Measurements from ENCODE around the gene ATP6AP2. TPM values are rescaled to one million over a fixed set of nuclear protein-coding genes. Genes with fewer than 3 reads are reported as not detected.

ATP6AP2 gene
- total and polyA plus RNA-seq, 8 donors: 118 to 145 (median 129) TPM

DNA sequence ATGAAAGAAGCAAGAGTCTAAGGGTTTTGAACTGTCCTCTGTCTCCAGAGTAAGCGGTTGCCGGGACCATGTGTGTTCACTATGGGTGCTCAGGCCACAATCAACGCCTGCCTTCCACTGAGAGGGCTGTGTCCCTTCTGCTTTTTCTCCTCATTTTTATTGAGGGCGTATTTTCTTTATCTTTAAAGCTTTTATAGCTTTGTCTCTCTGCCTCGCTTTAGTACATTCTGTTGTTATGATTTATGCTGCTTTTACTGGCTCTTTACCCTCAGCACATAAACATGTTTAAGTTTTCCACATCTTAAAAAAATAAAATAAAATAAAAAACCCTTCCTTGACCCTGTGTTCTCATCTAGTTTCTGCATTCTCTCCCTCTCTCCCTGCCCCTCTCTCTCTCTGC lies 42.4 kb upstream of the ATP6AP2 start:
- H3K27me3 ChIP-seq: peaks cover 0 to 10% of the 10 kb centered on the region in 2 donors
- no peaks in the 10 kb centered on the region for H3K9me3 ChIP-seq
- H3K4me1 ChIP-seq: no peaks in the 10 kb centered on the region
- no peaks in the 10 kb centered on the region for H3K36me3 ChIP-seq
- no peak for ATAC-seq
- H3K4me3 ChIP-seq: no peak overlapping the region
- TF ChIP-seq, protein P1, sequence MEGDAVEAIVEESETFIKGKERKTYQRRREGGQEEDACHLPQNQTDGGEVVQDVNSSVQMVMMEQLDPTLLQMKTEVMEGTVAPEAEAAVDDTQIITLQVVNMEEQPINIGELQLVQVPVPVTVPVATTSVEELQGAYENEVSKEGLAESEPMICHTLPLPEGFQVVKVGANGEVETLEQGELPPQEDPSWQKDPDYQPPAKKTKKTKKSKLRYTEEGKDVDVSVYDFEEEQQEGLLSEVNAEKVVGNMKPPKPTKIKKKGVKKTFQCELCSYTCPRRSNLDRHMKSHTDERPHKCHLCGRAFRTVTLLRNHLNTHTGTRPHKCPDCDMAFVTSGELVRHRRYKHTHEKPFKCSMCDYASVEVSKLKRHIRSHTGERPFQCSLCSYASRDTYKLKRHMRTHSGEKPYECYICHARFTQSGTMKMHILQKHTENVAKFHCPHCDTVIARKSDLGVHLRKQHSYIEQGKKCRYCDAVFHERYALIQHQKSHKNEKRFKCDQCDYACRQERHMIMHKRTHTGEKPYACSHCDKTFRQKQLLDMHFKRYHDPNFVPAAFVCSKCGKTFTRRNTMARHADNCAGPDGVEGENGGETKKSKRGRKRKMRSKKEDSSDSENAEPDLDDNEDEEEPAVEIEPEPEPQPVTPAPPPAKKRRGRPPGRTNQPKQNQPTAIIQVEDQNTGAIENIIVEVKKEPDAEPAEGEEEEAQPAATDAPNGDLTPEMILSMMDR (IDR thresholded peaks at IDR 0.05): no peak
- H3K27ac ChIP-seq: no peak overlapping the region
- intact Hi-C loops (cut with DNase I): no loop called here
- DNase-seq: no peak

DNA sequence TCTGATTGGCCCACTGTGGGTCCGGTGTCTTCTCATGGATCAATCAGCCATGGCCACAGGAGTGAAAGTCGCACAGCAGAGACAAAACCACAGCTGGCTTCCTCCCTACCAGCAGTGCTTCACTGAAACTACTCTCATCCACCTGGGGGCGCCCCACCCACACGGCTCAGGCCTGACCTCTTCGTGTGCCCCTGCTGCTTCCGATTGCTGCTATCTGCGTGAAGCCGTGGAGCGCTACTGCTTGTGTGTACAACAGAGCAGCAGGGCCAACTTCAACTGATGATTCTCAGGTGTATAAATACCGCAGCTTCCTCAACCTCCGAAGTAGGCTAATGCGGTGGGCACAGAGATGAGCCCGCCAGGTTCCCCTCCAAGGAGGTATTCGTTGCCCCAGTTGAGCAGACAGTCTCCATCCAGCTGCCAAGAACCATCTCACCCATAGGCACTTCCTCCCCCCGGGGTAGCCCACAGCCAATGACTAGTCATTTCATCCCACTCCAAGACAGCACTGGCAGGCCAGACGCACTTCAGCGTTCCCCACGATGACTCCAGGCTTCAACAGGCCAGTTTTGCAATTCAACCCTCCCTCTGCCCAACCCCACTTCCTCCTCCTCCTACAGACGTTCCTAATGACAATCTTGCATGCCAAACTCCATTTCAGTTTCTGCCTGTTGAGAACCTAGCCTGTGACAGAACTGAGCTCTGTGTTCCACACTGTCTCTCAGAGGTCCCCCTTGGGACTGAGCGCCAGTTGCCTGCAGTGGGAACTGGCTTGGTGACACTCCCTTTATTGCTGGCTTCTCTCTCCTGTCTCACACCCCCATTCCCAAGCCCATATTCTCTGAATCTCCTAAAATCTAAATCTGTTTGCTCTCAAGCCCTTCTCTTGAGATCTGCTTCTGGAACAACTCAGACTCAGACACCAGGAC lies 41.3 kb upstream of the ATP6AP2 start:
- DNase-seq: peak in 3 of 4 donors; percentile 57 to 69 (median 67)
- Histone ChIP-seq H3K4me1 (peaks cover 0 to 9% of the 10 kb centered on the region in 2 donors), H3K4me3 (no peak overlapping the region), H3K27ac (peak overlapping the region in 1 of 2 donors; percentile 61), H3K36me3 (no peaks in the 10 kb centered on the region), H3K9me3 (no peaks in the 10 kb centered on the region), H3K27me3 (peaks cover 0 to 10% of the 10 kb centered on the region in 2 donors)
- peak; percentile 86 for ATAC-seq
- TF ChIP-seq, protein P1 (IDR thresholded peaks at IDR 0.05): no peak
- intact Hi-C loops (cut with DNase I): no loop called here

DNA sequence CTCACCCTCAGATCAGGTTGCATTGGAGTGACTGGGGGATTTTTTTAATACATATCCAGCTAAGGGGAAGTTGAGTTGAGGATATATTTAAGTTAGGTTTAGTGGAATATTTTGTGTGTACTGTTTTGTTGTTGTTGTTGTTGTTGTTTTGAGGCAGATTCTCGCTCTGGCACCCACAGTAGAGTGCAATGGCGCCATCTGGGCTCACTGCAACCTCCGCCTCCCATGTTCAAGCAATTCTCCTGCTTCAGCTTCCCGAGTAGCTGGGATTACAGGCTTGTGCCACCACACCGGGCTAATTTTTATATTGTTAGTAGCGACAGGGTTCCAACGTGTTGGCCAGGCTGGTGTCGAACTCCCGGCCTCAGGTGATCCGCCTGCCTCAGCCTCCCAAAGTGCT lies 38.6 kb upstream of the ATP6AP2 start:
- H3K27me3 ChIP-seq: peaks cover 0 to 13% of the 10 kb centered on the region in 2 donors
- no peaks in the 10 kb centered on the region for H3K9me3 ChIP-seq
- peaks cover 0 to 10% of the 10 kb centered on the region in 2 donors for H3K4me1 ChIP-seq
- no peak for DNase-seq
- no peaks in the 10 kb centered on the region for H3K36me3 ChIP-seq
- H3K4me3 ChIP-seq: no peak overlapping the region
- TF ChIP-seq, protein P1 (IDR thresholded peaks at IDR 0.05): no peak
- H3K27ac ChIP-seq: no peak overlapping the region
- intact Hi-C loops (cut with DNase I): no loop called here
- ATAC-seq: no peak

DNA sequence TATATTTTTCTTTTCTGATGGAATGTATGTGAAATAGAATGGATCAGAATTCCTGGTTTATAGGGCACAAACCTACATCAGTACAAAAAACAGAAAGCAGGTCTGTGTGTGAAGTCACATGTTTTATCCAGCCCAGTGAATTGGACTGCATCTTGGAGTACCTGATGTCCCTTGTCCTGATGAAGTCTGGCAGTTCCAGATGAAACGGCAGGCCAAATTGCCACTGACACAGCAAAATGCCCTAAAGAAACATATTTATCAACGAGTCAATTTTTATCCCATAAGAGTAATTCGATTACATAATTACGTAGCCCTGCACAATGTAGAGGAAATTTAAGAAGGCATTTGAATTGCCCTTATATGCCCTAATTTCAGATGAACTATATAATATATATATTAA lies 37.8 kb upstream of the ATP6AP2 start:
- TF ChIP-seq, protein P1 (IDR thresholded peaks at IDR 0.05): no peak
- ATAC-seq (no peak), DNase-seq (no peak)
- intact Hi-C loops (cut with DNase I): no loop called here
- peaks cover 0 to 9% of the 10 kb centered on the region in 2 donors for H3K27me3 ChIP-seq
- H3K4me3 ChIP-seq: no peak overlapping the region
- no peaks in the 10 kb centered on the region for H3K36me3 ChIP-seq
- H3K27ac ChIP-seq: no peak overlapping the region
- H3K4me1 ChIP-seq: peaks cover 0 to 10% of the 10 kb centered on the region in 2 donors
- H3K9me3 ChIP-seq: no peaks in the 10 kb centered on the region

DNA sequence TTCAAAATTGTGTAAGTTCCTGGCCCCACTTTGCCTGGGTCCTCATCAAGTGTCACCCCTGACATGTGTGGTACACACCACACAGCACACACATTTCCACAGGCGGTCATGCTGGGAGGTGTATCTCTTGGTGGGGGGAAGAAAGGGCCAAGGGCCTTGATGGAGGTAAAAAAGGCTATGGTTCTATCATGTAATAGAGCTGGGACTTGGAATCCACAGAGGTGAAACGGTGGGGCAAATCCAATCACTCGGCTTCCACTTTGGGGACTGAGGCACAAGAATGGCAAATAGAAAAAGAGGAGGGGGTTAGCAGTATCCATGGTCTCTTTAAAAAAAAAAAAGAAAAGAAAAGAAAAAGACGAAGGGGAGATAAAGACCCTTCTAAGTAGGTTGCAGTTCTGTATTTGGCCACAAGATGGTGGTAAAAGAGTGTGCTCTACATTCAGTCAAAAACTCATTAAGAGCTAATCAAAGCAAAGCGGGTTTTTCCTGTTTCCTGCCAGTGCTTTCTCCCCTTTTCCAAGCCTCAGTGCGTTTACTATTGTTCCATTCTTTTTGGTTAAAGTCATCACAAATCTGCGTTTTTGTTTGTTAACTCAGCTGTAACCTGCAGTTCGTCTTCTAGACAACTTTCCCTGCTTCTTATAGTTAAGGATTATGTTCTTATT lies 37.0 kb upstream of the ATP6AP2 start:
- peak overlapping the region; percentile 18 to 47 for H3K27ac ChIP-seq
- H3K9me3 ChIP-seq: no peaks in the 10 kb centered on the region
- H3K4me3 ChIP-seq: no peak overlapping the region
- intact Hi-C loops (cut with DNase I): no loop called here
- DNase-seq: peak in 2 of 4 donors; percentile 60 to 77
- ATAC-seq: peak; percentile 79
- no peaks in the 10 kb centered on the region for H3K36me3 ChIP-seq
- H3K27me3 ChIP-seq: peaks cover 0 to 9% of the 10 kb centered on the region in 2 donors
- TF ChIP-seq, protein P1 (IDR thresholded peaks at IDR 0.05): peak; percentile 63 to 90
- peaks cover 0 to 10% of the 10 kb centered on the region in 2 donors for H3K4me1 ChIP-seq
